HCT116 (cell line): ENCODE measurements around the gene MINK1. TPM values are rescaled to one million over a fixed set of nuclear protein-coding genes. Genes with fewer than 3 reads are reported as not detected.

ENCODE experiments used
- ATAC-seq: fragments of 200-7000 bp; cut with Tn5 transposase; 2 replicates; pipeline ENCODE4 v1.9.1; 2020; ENCODE audit warnings: mild to moderate bottlenecking, moderate library complexity
- BruUV-seq: library from RNA; stranded (reverse); fragments of 400-500 nt; replicated peaks from 2 replicates; lab custom pipeline; 2021; lab: Mats Ljungman, UMichigan
- CTCF ChIA-PET: fragments of 300-600 bp; sonication (Branson Sonifier 250); formaldehyde crosslinking; loops from one replicate; lab custom pipeline; 2021; ENCODE audit warnings: antibody characterized with exemption; lab: Charles Lee
- POLR2A ChIA-PET: fragments of 300-600, 350-600 bp; sonication (Branson Sonifier 250); formaldehyde crosslinking; loops from one replicate; lab custom pipeline; 2021; ENCODE audit warnings: antibody characterized with exemption; lab: Charles Lee
- RAD21 ChIA-PET, 2 experiments: fragments of 300-600 bp; sonication (Branson Sonifier 250); formaldehyde crosslinking; loops; one replicate each; lab custom pipeline; 2023; ENCODE audit warnings: low total read pairs in 2 of 2; ENCODE audit not compliant: uncharacterized antibody in 2 of 2, unreplicated experiment in 2 of 2, low non-redundant PET in 1 of 2; lab: Charles Lee
- DNase-seq: peaks from one replicate; pipeline ENCODE4 v3.0.0-alpha.2; 2010; ENCODE audit warnings: low read depth, low spot score
- H2AFZ ChIP-seq: fragments of 200-600 bp; shearing (Covaris generic), sonication (generic); 2 replicates; pipeline ENCODE4 v1.6.1; 2017; ENCODE audit warnings: low read depth, mixed run types, mixed read lengths, antibody characterized with exemption, low read length; ENCODE audit not compliant: poor library complexity, severe bottlenecking
- H3K27ac ChIP-seq: 2 replicates; pipeline ENCODE4 v1.5.1; 2012; ENCODE audit warnings: low read depth, low read length
- H3K27me3 ChIP-seq: fragments of 200-600 bp; sonication (generic); 2 replicates; pipeline ENCODE4 v1.6.1; 2016; ENCODE audit warnings: mixed run types, low read length, mixed read lengths; ENCODE audit not compliant: insufficient read depth
- H3K36me3 ChIP-seq, 2 experiments: fragments of 200-500 bp in 1 of 2; fragments of 200-600 bp in 1 of 2; sonication (Bioruptor generic) in 1 of 2; sonication (generic) in 1 of 2; 2 replicates each; pipeline versions ENCODE4 v1.5.1 to v1.6.1; 2014 to 2016; ENCODE audit warnings: low read length in 2 of 2, inconsistent platforms in 1 of 2, mixed read lengths in 1 of 2, mixed run types in 1 of 2; ENCODE audit not compliant: insufficient read depth in 2 of 2, control insufficient read depth in 1 of 2
- H3K4me1 ChIP-seq, 2 experiments: fragments of 200-600 bp in 1 of 2; sonication (generic) in 1 of 2; 2 replicates each; pipeline versions ENCODE4 v1.5.1 to v1.6.1; 2012 to 2017; ENCODE audit warnings: low read length in 2 of 2, inconsistent platforms in 1 of 2, mild to moderate bottlenecking in 1 of 2, mixed read lengths in 1 of 2, mixed run types in 1 of 2, moderate library complexity in 1 of 2; ENCODE audit not compliant: insufficient read depth in 2 of 2, control insufficient read depth in 1 of 2
- H3K4me2 ChIP-seq: fragments of 200-600 bp; sonication (generic); 2 replicates; pipeline ENCODE4 v1.6.1; 2017; ENCODE audit warnings: mixed run types, low read length, mixed read lengths
- H3K4me3 ChIP-seq, 2 experiments: fragments of 200-600 bp in 1 of 2; sonication (generic) in 1 of 2; replicated peaks in 1 of 2; 2 replicates each; pipeline ENCODE4 v1.5.1; 2011 to 2016; ENCODE audit warnings: low read length in 2 of 2, control low read depth in 1 of 2, low read depth in 1 of 2, mild to moderate bottlenecking in 1 of 2, mixed read lengths in 1 of 2, mixed run types in 1 of 2
- H3K79me2 ChIP-seq: fragments of 200-600 bp; sonication (generic); 2 replicates; pipeline ENCODE4 v1.6.1; 2017; ENCODE audit warnings: mild to moderate bottlenecking, mixed run types, low read length, moderate library complexity, mixed read lengths; ENCODE audit not compliant: insufficient read depth
- H3K9ac ChIP-seq: fragments of 200-600 bp; sonication (generic); 2 replicates; pipeline ENCODE4 v1.6.1; 2016; ENCODE audit warnings: low read length, mixed read lengths
- H3K9me2 ChIP-seq: fragments of 200-600 bp; sonication (generic), shearing (Covaris generic); 2 replicates; pipeline ENCODE4 v1.6.1; 2017; ENCODE audit warnings: mixed run types, mild to moderate bottlenecking, moderate library complexity; ENCODE audit not compliant: insufficient read depth
- H3K9me3 ChIP-seq, 2 experiments: fragments of 200-500 bp in 1 of 2; fragments of 200-600 bp in 1 of 2; sonication (Bioruptor generic) in 1 of 2; sonication (generic) in 1 of 2; 2 replicates each; pipeline ENCODE4 v1.6.1; 2014 to 2017; ENCODE audit warnings: low read length in 2 of 2, mixed read lengths in 2 of 2, inconsistent platforms in 1 of 2, low read depth in 1 of 2, mild to moderate bottlenecking in 1 of 2, mixed run types in 1 of 2, moderate library complexity in 1 of 2; ENCODE audit not compliant: control insufficient read depth in 1 of 2, insufficient read depth in 1 of 2
- H4K20me1 ChIP-seq: fragments of 200-600 bp; sonication (generic), shearing (Covaris generic); 2 replicates; pipeline ENCODE4 v1.6.1; 2017; ENCODE audit warnings: mixed run types, mild to moderate bottlenecking, moderate library complexity; ENCODE audit not compliant: insufficient read depth
- CBX3 ChIP-seq: IDR thresholded peaks from 2 replicates; pipeline ENCODE4 v1.6.1; 2012; ENCODE audit warnings: low read depth
- EGR1 ChIP-seq: IDR thresholded peaks from 2 replicates; pipeline ENCODE4 v1.6.1; 2012; ENCODE audit warnings: low read depth
- ELF1 ChIP-seq: IDR thresholded peaks from 2 replicates; pipeline ENCODE4 v1.6.1; 2012; ENCODE audit warnings: low read depth, borderline replicate concordance
- FOSL1 ChIP-seq: IDR thresholded peaks from 2 replicates; pipeline ENCODE4 v1.6.1; 2012; ENCODE audit warnings: low read depth
- MAX ChIP-seq: IDR thresholded peaks from 2 replicates; pipeline ENCODE4 v1.6.1; 2012
- POLR2A ChIP-seq: IDR thresholded peaks from 2 replicates; pipeline ENCODE4 v1.7.0; 2011; ENCODE audit warnings: borderline replicate concordance; ENCODE audit not compliant: insufficient read depth, insufficient read length; ENCODE audit errors: extremely low read depth
- RAD21 ChIP-seq: IDR thresholded peaks from 2 replicates; pipeline ENCODE4 v1.6.1; 2012; ENCODE audit warnings: low read depth, mild to moderate bottlenecking
- SIN3A ChIP-seq: IDR thresholded peaks from 2 replicates; pipeline ENCODE4 v1.6.1; 2012; ENCODE audit warnings: low read depth
- TCF7L2 ChIP-seq: IDR thresholded peaks from 2 replicates; pipeline ENCODE4 v1.7.0; 2011; ENCODE audit warnings: borderline replicate concordance, inconsistent platforms; ENCODE audit not compliant: insufficient read depth, insufficient read length; ENCODE audit errors: extremely low read depth
- ZFX ChIP-seq: fragments of 450-650 bp; IDR thresholded peaks from 2 replicates; pipeline ENCODE4 v1.6.1; 2017
- intact Hi-C: fragments of 100-400 bp; cut with micrococcal nuclease; formaldehyde crosslinking; loops from 2 replicates; pipeline ENCODE4 v1.10.0; 2022
- total RNA-seq: library from RNA; stranded (reverse); gene quantifications from one replicate; pipeline ENCODE4 v1.2.1, GENCODE V29; 2021; ENCODE audit not compliant: unreplicated experiment

Gene MINK1
- total RNA-seq, 1 experiment from 2014 or later: 85.2 TPM

GRCh38 chr17:4893721-4894560 lies 60.8 kb downstream of the MINK1 start (continued):
- TF ChIP-seq TCF7L2 (no peak), EGR1 (no peak), ELF1 (no peak), MAX (no peak), CBX3 (no peak)

- TF ChIP-seq FOSL1 (no peak), TCF7L2 (no peak), POLR2A (no peak), ZFX (no peak), SIN3A (no peak), RAD21 (no peak), MAX (no peak)
- Histone ChIP-seq H4K20me1 (no peaks in the 10 kb centered on the region), H3K27ac (no peak overlapping the region), H3K9me3 (no peaks in the 10 kb centered on the region), H3K4me2 (no peak overlapping the region), H3K4me3 (no peak overlapping the region), H3K79me2 (no peaks in the 10 kb centered on the region), H3K9me2 (no peaks in the 10 kb centered on the region), H3K4me1 (no peaks in the 10 kb centered on the region), H3K27me3 (no peaks in the 10 kb centered on the region), H2AFZ (no peak overlapping the region), H3K9ac (no peak overlapping the region), H3K36me3 (peaks cover 19 to 36% of the 10 kb centered on the region in 2 experiments)
- DNase-seq (no peak), ATAC-seq (no peak)
- POLR2A ChIA-PET: no interaction called here
- intact Hi-C loops: no loop called here
- RAD21 ChIA-PET: no interaction called here
- CTCF ChIA-PET: no interaction called here
- BruUV-seq: no TSS peak
These were observed 62.0 kb downstream of the MINK1 start for GRCh38 chr17:4895121-4895520.
